Endothelial cell of umbilical vein (primary cell): ENCODE results near the gene ADAMTS19. TPM values are rescaled to one million over a fixed set of nuclear protein-coding genes. Genes with fewer than 3 reads are reported as not detected.

ENCODE experiments used
- BruUV-seq: library from RNA; stranded (reverse); fragments of 400-500 nt; replicated peaks from 2 replicates; lab custom pipeline; 2021; lab: Mats Ljungman, UMichigan
- CTCF ChIA-PET: fragments of 300-600, 350-600 bp; sonication (Branson Sonifier 250); formaldehyde crosslinking; loops from one replicate; lab custom pipeline; 2021; ENCODE audit warnings: antibody characterized with exemption, inconsistent platforms; lab: Charles Lee
- POLR2A ChIA-PET: fragments of 300-600, 350-600 bp; sonication (Branson Sonifier 250); formaldehyde crosslinking; loops from one replicate; lab custom pipeline; 2021; ENCODE audit warnings: antibody characterized with exemption, inconsistent platforms; lab: Charles Lee
- DNase-seq: peaks from one replicate; pipeline ENCODE4 v3.0.0-alpha.2; 2011; ENCODE audit warnings: low read depth, low spot score
- FAIRE-seq: peaks from 2 replicates; lab custom pipeline; 2011; peaks lifted over from hg19 to GRCh38; lab: Jason Lieb, UNC
- H2AFZ ChIP-seq: 2 replicates; pipeline ENCODE4 v1.6.0; 2012; ENCODE audit warnings: low read depth, low read length, control low read depth, inconsistent platforms
- H3K27ac ChIP-seq: 2 replicates; pipeline ENCODE4 v1.5.1; 2011; ENCODE audit warnings: low read depth, mild to moderate bottlenecking, control low read depth, low read length, moderate library complexity; ENCODE audit not compliant: insufficient read depth
- H3K27me3 ChIP-seq, 2 experiments: 2 replicates each; pipeline versions ENCODE4 v1.6.0 to v1.6.1; 2011; ENCODE audit warnings: low read length in 2 of 2, mixed read lengths in 1 of 2; ENCODE audit not compliant: control insufficient read depth in 2 of 2, insufficient read depth in 2 of 2
- H3K36me3 ChIP-seq, 2 experiments: 2 replicates in 1 of 2; 3 replicates in 1 of 2; pipeline ENCODE4 v1.5.1; 2011; ENCODE audit warnings: low read length in 2 of 2, mild to moderate bottlenecking in 1 of 2, moderate library complexity in 1 of 2; ENCODE audit not compliant: control insufficient read depth in 2 of 2, insufficient read depth in 2 of 2; ENCODE audit errors: extremely low read depth in 1 of 2
- H3K4me1 ChIP-seq: 3 replicates; pipeline ENCODE4 v1.5.1; 2011; ENCODE audit warnings: mild to moderate bottlenecking, low read length; ENCODE audit not compliant: control insufficient read depth, insufficient read depth; ENCODE audit errors: extremely low read depth
- H3K4me2 ChIP-seq: 2 replicates; pipeline ENCODE4 v1.6.1; 2011; ENCODE audit warnings: low read length, control low read depth, mixed read lengths; ENCODE audit not compliant: insufficient read depth
- H3K4me3 ChIP-seq, 3 experiments: fragments of 200-600 bp in 1 of 3; sonication (generic), shearing (Covaris generic) in 1 of 3; replicated peaks in 1 of 3; 2 replicates each; pipeline ENCODE4 v1.5.1; 2011 to 2016; ENCODE audit warnings: control low read depth in 3 of 3, low read length in 3 of 3, mild to moderate bottlenecking in 2 of 3, inconsistent platforms in 1 of 3, low read depth in 1 of 3, moderate library complexity in 1 of 3; ENCODE audit not compliant: insufficient read depth in 1 of 3
- H3K79me2 ChIP-seq: 2 replicates; pipeline ENCODE4 v1.6.0; 2012; ENCODE audit warnings: low read length, inconsistent platforms; ENCODE audit not compliant: control insufficient read depth, insufficient read depth
- H3K9ac ChIP-seq: replicated peaks from 2 replicates; pipeline ENCODE3; 2011; ENCODE audit warnings: low read length, control low read depth; ENCODE audit not compliant: insufficient read depth; ENCODE audit errors: extremely low read depth
- H3K9me1 ChIP-seq: replicated peaks from 3 replicates; pipeline ENCODE4 v1.6.0; 2011; ENCODE audit warnings: mild to moderate bottlenecking, low read length; ENCODE audit not compliant: control insufficient read depth, insufficient read depth; ENCODE audit errors: extremely low read depth
- H3K9me3 ChIP-seq: replicated peaks from 2 replicates; pipeline ENCODE4 v1.5.1; 2012; ENCODE audit warnings: low read length, inconsistent platforms; ENCODE audit not compliant: control insufficient read depth, insufficient read depth
- H4K20me1 ChIP-seq: replicated peaks from 2 replicates; pipeline ENCODE3; 2011; ENCODE audit warnings: mild to moderate bottlenecking, low read length; ENCODE audit not compliant: control insufficient read depth, insufficient read depth; ENCODE audit errors: extremely low read depth
- EZH2 ChIP-seq: IDR thresholded peaks from 2 replicates; pipeline ENCODE4 v1.6.1; 2012; ENCODE audit warnings: borderline replicate concordance, low read depth, mild to moderate bottlenecking, moderate library complexity, low read length, inconsistent platforms; ENCODE audit not compliant: severe bottlenecking
- FOS ChIP-seq: IDR thresholded peaks from 2 replicates; pipeline ENCODE4 v1.6.1; 2011; ENCODE audit warnings: mild to moderate bottlenecking, low read length, moderate library complexity, borderline replicate concordance; ENCODE audit not compliant: insufficient read depth
- GATA2 ChIP-seq: IDR thresholded peaks from 2 replicates; pipeline ENCODE4 v1.7.0; 2011; ENCODE audit warnings: low read depth, mild to moderate bottlenecking, moderate library complexity, mixed read lengths, low read length; ENCODE audit not compliant: insufficient read length, insufficient read depth
- JUN ChIP-seq: IDR thresholded peaks from 2 replicates; pipeline ENCODE4 v1.6.1; 2011; ENCODE audit warnings: borderline replicate concordance, low read depth; ENCODE audit not compliant: insufficient read length, insufficient read depth
- MYC ChIP-seq: IDR thresholded peaks from one replicate; pipeline ENCODE4 v1.6.1; 2011; ENCODE audit warnings: mild to moderate bottlenecking, low read depth, low read length
- POLR2A ChIP-seq: IDR thresholded peaks from 2 replicates; pipeline ENCODE4 v1.6.1; 2012; ENCODE audit warnings: low read depth, mild to moderate bottlenecking, control low read depth, low read length
- POLR2AphosphoS5 ChIP-seq: IDR thresholded peaks from 2 replicates; pipeline ENCODE4 v1.6.1; 2012; ENCODE audit warnings: low read depth, mild to moderate bottlenecking, control low read depth, low read length, moderate library complexity; ENCODE audit not compliant: insufficient read depth
- dilution Hi-C: fragments of 300-500 bp; cut with MboI; formaldehyde crosslinking; loops from one replicate; pipeline ENCODE4 v1.15.0; 2019; ENCODE audit warnings: low sequenced_read_pairs; ENCODE audit not compliant: extremely low pct_ligation_motif_present
- intact Hi-C: fragments of 100-400 bp; cut with micrococcal nuclease; formaldehyde crosslinking; loops from one replicate; pipeline ENCODE4 v1.10.0; 2022
- polyA plus RNA-seq, 4 experiments: library from polyadenylated mRNA; depleted of rRNA in 3 of 4; stranded (reverse) in 3 of 4; unstranded in 1 of 4; fragments of >200 nt; gene quantifications; 2 replicates each; pipeline versions ENCODE4 v1.2.1 to v1.2.3, GENCODE V29; 2011 to 2012; ENCODE audit warnings: missing spikeins in 1 of 4
- total RNA-seq: library from RNA; stranded (reverse); gene quantifications from 2 replicates; pipeline ENCODE4 v1.2.3, GENCODE V29; 2021
- TF ChIP-seq, protein P1 (sequence below), 2 donors: IDR thresholded peaks; 1 replicate in 1 of 2; 2 replicates in 1 of 2; pipeline ENCODE4 v1.5.1; 2011; ENCODE audit warnings: low read length in 2 of 2, mild to moderate bottlenecking in 2 of 2, moderate library complexity in 2 of 2, control low read depth in 1 of 2, inconsistent platforms in 1 of 2, low read depth in 1 of 2; ENCODE audit not compliant: insufficient read depth in 1 of 2; ENCODE audit errors: extremely low read depth in 1 of 2
- TF ChIP-seq, protein P2 (sequence below): IDR thresholded peaks from 2 replicates; pipeline ENCODE4 v1.6.1; 2011; ENCODE audit not compliant: insufficient read depth, insufficient read length

Gene ADAMTS19
- total and polyA plus RNA-seq, 2 donors (not counting 3 experiments of a cell fraction or from before 2014, with no cell fraction given) = not detected

DNA sequence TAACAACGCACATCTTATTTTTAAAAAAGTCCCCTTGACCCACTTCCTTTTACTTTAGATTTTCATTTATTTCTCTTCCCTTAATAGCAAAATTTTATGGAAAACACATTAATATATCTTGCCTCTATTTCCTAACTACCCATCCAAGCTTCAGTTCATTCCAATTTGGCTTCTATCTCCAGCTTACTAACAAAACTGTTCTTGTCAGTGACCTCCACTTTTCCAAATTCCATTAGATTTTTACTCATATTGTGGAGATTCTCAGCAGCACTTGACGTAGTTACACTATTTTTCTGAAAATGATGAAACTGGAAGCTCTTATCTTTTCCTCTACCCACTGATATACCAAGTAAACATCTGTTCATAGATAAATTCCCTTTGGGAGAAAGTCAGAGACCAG, 46.5 kb upstream of the ADAMTS19 start:
- Histone ChIP-seq H3K4me3 (no peak overlapping the region), H3K9me1 (no peaks in the 10 kb centered on the region), H3K4me1 (no peaks in the 10 kb centered on the region), H3K27me3 (no peaks in the 10 kb centered on the region), H3K79me2 (no peaks in the 10 kb centered on the region), H4K20me1 (no peaks in the 10 kb centered on the region), H3K9ac (no peak overlapping the region), H2AFZ (no peak overlapping the region), H3K4me2 (no peak overlapping the region), H3K9me3 (no peaks in the 10 kb centered on the region), H3K36me3 (no peaks in the 10 kb centered on the region), H3K27ac (no peak overlapping the region)
- TF ChIP-seq MYC = no peak
- TF ChIP-seq POLR2A = no peak
- TF ChIP-seq, protein P1, sequence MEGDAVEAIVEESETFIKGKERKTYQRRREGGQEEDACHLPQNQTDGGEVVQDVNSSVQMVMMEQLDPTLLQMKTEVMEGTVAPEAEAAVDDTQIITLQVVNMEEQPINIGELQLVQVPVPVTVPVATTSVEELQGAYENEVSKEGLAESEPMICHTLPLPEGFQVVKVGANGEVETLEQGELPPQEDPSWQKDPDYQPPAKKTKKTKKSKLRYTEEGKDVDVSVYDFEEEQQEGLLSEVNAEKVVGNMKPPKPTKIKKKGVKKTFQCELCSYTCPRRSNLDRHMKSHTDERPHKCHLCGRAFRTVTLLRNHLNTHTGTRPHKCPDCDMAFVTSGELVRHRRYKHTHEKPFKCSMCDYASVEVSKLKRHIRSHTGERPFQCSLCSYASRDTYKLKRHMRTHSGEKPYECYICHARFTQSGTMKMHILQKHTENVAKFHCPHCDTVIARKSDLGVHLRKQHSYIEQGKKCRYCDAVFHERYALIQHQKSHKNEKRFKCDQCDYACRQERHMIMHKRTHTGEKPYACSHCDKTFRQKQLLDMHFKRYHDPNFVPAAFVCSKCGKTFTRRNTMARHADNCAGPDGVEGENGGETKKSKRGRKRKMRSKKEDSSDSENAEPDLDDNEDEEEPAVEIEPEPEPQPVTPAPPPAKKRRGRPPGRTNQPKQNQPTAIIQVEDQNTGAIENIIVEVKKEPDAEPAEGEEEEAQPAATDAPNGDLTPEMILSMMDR (IDR thresholded peaks at IDR 0.05; ENCODE audit: extremely low read depth in 1 of 2, insufficient read depth in 1 of 2, low read depth in 1 of 2, low read length in 2 of 2) = no peak
- TF ChIP-seq GATA2 = no peak
- no peak for TF ChIP-seq JUN
- no peak for TF ChIP-seq POLR2AphosphoS5
- TF ChIP-seq, protein P2, sequence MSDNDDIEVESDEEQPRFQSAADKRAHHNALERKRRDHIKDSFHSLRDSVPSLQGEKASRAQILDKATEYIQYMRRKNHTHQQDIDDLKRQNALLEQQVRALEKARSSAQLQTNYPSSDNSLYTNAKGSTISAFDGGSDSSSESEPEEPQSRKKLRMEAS = no peak
- no peak for TF ChIP-seq EZH2
- no peak for TF ChIP-seq FOS
- ChIA-PET CTCF (no interaction called here), POLR2A (no interaction called here)
- FAIRE-seq (no peak), DNase-seq (no peak)
- intact Hi-C loops = no loop called here
- dilution Hi-C loops = no loop called here
- BruUV-seq = no TSS peak
